Colonic mucosa (tissue), 4 donors: ENCODE data around the gene RASAL2. TPM values are rescaled to one million over a fixed set of nuclear protein-coding genes. Genes with fewer than 3 reads are reported as not detected.

Experiments
- DNase-seq: peaks from one replicate; pipeline ENCODE4 v3.0.0-alpha.2; 2020
- H3K27ac ChIP-seq: fragments of 200-600 bp; one replicate; pipeline ENCODE4 v1.8.0; 2021
- H3K27me3 ChIP-seq: fragments of 200-600 bp; one replicate; pipeline ENCODE4 v1.8.0; 2021
- H3K36me3 ChIP-seq: fragments of 200-600 bp; one replicate; pipeline ENCODE4 v1.8.0; 2021
- H3K4me1 ChIP-seq: fragments of 200-600 bp; one replicate; pipeline ENCODE4 v1.8.0; 2021; ENCODE audit warnings: mild to moderate bottlenecking
- H3K4me3 ChIP-seq: fragments of 200-600 bp; one replicate; pipeline ENCODE4 v1.8.0; 2021
- H3K9ac ChIP-seq, 2 donors: one replicate each; pipeline ENCODE4 v1.7.0; 2013; ENCODE audit warnings: control low read depth in 2 of 2, low read depth in 2 of 2, low read length in 2 of 2
- H3K9me3 ChIP-seq: fragments of 200-600 bp; one replicate; pipeline ENCODE4 v1.8.0; 2021
- CTCF ChIP-seq: fragments of 200-600 bp; IDR thresholded peaks from one replicate; pipeline ENCODE4 v1.8.0; 2022; ENCODE audit warnings: antibody characterized with exemption, mild to moderate bottlenecking
- intact Hi-C: fragments of 100-400 bp; cut with DNase I; formaldehyde crosslinking; loops from one replicate; pipeline ENCODE4 v1.14.1; 2022
- total RNA-seq, 2 donors: library from RNA; stranded (reverse); fragmentation: NEBNext Ultra II Directional in 1 of 2; extraction: Animal tissue kit (Norgen Biotek cat#: 25700) in 1 of 2; gene quantifications; one replicate each; pipeline ENCODE4 v1.2.1, GENCODE V29; 2021
- donor health status: healthy.
- donor health status: DM: no; HTN: no; CAD: no.
- donor health status: DM: no; HTN: no; CAD: no.

Gene RASAL2
- total RNA-seq, 2 donors from 2014 or later: 9.7 to 11.8 TPM

- DNase-seq: peak; percentile 91
- peak; percentile 91 for TF ChIP-seq CTCF
- intact Hi-C loops: no loop called here
- no peaks in the 10 kb centered on the region for H3K36me3 ChIP-seq
- no peak overlapping the region for H3K9ac ChIP-seq
- H3K4me3 ChIP-seq: no peak overlapping the region
- H3K27ac ChIP-seq: no peak overlapping the region
- no peaks in the 10 kb centered on the region for H3K9me3 ChIP-seq
- no peaks in the 10 kb centered on the region for H3K27me3 ChIP-seq
- peaks cover 1% of the 10 kb centered on the region for H3K4me1 ChIP-seq
These were observed 438.5 kb downstream of the RASAL2 start for GRCh38 chr1:178532392-178532791.

- H3K4me1 ChIP-seq: peaks cover 7% of the 10 kb centered on the region
- no peak overlapping the region for H3K27ac ChIP-seq
- intact Hi-C loops: no loop called here
- no peak for DNase-seq
- no peaks in the 10 kb centered on the region for H3K9me3 ChIP-seq
- no peak overlapping the region for H3K9ac ChIP-seq
- TF ChIP-seq CTCF: no peak
- no peaks in the 10 kb centered on the region for H3K27me3 ChIP-seq
- H3K4me3 ChIP-seq: no peak overlapping the region
- H3K36me3 ChIP-seq: no peaks in the 10 kb centered on the region
These were observed 439.4 kb downstream of the RASAL2 start for GRCh38 chr1:178533121-178533946.

Other genes with a start within 250 kb of the RASAL2 start
- gene SEC16B, start 124.0 kb upstream of the RASAL2 start, total RNA-seq: 1 to 10 TPM; 2.8 to 5.2 TPM